ENCODE results near the gene AUNIP.
A peak's percentile ranks its signal among the peaks of the same experiment; 100 is the strongest.

Gene AUNIP, protein sequence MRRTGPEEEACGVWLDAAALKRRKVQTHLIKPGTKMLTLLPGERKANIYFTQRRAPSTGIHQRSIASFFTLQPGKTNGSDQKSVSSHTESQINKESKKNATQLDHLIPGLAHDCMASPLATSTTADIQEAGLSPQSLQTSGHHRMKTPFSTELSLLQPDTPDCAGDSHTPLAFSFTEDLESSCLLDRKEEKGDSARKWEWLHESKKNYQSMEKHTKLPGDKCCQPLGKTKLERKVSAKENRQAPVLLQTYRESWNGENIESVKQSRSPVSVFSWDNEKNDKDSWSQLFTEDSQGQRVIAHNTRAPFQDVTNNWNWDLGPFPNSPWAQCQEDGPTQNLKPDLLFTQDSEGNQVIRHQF

DNA sequence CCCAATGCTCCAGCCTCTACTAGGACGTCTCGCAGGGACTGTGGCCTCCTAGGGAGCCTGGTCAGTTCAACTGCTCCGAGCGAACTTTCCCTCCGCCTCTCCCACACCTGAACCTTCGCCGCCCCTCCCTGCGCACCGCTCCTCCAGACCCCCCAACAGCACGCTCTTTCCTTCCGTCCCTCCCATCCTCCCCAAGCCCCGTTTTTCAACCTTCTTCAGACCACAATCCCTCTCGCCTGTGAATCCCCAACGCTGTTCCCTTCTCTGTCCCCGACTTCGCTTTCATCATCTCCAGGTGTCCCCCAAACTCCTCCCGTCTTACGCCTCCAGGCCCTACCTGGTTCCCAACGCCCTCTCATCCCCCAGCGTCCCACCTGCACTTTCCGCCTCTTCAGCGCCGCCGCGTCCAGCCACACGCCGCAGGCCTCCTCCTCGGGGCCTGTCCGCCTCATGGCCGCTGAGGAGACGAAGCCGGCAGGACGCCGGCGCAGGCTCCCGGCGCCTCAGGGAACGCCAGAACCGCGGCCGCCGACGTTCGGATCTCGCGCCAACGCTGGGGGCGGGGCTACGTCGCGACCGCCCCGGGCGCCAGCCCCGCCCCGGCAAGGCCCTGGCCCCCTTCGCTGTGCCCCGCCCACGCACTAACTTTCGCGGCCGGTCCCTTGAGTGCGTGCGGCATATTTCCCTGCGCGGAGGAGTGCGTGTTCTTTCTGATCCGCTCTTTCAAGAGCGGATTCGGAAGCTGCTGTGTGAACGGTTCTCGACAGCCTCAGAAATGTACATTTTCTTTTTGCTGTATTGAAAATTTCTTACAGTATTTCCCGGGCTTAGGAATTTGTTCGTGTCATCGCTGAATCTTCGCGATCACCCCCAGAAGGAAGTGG is at the start of gene AUNIP:
TSS of gene AUNIP (minus strand) at position 552 of the 884 bp plus-strand sequence. CDS start at position 452, 100 bp downstream.
- DNase-seq, result peak; percentile 81

DNA sequence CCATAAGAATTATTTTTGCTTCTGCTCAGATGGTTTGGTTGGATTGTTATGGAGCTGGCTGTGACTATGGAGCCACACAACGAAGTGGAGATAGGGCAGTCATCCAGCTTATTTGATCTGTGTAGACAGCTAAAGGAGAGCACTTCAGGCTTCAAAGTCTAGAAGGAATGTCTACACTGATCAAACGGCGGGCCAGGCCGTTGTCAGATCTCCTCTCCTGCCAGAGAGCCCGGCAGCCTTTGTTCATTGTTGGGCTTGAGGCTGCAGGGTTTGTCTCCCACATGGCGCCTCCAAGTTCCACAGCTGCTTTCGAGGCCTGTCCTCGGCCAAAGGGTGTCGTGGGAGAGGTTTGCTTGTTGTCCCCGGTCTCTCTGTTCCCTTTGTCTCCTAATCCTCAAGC is 49.8 kb upstream of the AUNIP start:
- DNase-seq, result no peak

DNA sequence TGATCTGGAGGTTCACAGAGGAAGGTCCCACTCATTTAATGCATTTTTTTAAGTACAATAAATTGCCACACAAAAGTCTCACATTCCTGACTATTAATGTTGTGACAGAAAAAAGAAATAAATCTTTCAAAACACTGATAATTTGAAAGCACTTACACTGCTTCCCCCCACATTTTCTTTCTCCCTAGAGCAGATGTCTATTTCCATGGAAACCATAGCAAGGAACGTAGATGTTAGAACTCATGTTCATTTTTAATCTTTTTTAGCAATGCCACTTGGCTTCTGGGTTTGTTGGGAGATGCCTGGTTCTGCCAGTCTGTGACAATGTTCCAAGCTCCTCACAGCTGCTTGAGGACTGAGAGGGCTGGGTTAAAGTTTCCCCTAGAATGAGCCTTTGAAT is 48.9 kb upstream of the AUNIP start:
- no peak for DNase-seq

DNA sequence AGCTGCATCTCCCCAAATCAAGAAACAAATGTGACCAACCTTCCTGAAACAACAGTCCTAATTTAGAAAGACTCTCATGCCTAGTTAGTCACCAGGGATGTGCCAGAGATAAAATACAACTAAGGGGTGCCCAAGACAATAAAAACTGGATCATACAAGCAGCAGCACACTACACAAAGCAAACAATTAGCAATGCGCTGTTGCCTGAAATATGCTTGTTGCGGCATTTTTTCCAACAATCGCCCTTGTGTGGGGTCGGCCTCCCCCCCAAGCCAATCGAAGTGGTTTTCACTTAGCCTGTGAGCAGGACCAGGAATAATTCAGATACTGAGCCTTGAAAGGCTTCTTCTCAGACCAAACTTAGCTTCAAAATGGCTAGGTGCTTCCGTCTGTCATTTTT is 48.3 kb upstream of the AUNIP start:
- DNase-seq, result no peak

DNA sequence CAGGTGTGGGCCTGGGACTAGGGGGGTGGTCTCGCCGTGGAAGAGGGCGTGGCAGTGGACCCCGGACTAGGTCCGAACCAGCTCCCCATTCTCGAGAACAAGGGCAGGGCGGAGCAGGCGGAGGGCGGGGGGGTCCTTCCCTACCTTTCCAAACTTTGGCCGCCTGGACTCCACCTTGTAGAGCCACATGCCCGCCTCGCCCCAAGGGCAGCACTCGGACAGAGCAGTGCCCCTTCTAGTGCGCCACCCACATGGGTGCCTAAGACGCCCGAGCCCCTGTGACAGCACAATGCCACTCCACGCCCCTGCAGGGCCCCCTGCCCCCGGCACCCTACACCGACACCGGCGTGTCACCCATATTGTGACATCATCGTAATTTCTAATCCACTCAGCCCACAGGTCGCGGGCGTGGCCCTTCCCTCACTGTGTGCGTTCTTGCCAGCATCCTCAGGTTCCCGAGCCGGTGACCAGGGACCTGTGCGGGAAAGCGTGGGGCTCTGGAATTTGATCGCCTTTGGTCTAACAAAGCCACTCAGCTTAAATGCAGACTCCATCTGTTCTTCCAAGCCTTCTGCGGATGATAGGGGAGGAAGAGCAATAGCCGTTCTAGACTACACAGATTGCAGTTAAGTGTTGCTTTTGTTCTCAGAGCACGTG is 47.5 kb upstream of the AUNIP start:
- DNase-seq, result peak; percentile 74

DNA sequence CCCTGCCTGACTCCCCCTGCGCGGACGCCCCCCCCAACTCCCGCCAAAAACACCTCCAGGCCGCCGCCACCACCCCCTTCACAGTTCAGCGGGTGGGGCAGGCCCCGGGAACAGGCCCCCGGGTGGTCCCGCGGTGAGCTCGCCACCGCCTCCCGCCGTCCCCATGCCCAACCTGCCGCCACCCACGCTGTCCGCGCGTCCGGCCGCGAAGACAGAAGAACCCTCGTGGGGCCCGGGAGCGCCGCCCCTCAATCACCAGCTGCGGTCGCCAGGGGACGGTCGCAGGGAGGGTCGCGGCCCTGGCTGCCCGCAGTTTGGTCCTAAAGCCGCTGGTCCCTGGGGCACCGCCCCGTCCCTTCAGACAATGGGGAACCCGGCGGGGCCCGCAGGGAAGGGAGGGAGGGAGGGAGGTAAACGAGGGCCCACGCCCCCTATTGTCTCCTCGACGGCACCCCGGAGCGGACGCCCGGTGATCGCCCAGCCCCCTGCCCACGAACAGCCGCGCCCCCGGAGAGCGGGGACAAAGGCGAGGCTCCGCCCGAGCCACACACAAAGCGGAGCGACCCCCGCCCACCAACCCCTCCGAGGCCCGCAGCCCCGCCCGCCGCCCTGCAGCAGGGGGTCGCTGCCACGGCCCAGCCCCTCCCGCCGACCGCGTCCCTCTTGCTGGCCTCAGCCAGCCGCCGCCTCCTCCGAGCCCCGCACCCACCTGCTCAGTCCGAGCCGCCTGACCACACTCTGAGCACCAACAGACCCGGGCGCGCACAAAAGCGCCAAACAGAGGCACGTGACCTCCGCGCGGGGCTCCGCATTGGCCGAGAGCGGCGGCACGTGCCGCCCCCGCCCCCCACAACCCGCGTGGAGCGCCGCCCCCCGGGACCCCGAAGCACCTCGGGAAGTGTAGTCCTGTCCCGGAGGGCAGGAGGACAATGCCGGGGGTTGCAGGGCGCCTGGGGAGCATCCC is 46.7 kb upstream of the AUNIP start, which contains the start of gene STMN1:
TSS of gene STMN1 (minus strand) at position 740 of the 964 bp plus-strand sequence. CDS start 1,743 bp downstream, outside the sequence.
- peak; percentile 98 for DNase-seq

DNA sequence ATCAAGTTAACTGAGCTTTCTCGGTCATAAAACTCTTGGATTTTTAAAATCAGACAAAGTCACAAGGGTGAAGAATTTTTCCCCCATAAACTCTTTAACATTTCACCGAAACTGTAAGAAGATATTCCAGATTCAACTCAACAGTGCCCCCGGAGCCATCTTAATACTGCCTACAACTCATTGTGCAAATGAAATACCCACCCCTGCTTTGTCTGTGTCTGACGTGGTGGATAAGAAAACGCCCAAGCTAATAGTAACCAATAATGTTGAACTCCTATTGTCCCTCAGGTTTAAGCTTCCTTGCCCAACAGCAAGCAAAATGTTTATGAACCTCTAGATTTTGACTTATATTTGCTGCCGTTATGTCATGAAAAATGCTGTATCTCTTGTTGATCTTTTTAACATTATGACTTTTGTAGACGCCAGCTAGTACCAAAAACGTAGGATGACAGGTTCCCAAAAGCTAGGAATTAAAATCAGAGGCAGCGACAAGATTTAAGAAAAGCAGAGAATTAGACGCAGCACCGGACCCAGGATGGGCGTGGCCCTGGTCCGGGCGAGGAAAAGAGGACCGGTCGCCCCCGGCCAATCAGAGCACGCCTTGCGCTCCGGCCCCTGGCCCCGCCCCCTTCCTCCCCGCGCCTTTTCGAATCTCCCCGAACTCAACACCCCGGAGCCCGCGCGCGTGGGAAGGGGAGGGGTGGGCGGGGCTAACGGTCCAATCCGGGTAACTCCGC is 45.9 kb upstream of the AUNIP start:
- DNase-seq, result peak; percentile 97

DNA sequence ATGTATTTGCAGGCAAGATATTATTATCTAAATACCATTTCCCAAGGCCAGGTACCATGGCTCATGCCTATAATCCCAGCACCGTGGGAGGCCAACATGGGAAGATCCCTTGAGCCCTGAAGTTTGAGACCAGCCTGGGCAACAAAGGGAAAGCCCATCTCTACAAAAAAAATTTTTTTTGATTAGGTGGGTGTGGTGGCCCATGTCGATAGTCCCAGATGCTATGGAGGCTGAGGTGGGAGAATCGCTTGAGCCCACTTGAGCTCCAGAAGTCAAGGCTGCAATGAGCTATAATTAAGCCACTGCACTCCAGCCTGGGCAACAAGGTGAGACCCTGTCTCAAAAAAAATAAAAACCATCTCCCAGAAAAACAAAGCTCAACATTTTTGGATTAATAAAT is 44.7 kb upstream of the AUNIP start:
- no peak for DNase-seq

DNA sequence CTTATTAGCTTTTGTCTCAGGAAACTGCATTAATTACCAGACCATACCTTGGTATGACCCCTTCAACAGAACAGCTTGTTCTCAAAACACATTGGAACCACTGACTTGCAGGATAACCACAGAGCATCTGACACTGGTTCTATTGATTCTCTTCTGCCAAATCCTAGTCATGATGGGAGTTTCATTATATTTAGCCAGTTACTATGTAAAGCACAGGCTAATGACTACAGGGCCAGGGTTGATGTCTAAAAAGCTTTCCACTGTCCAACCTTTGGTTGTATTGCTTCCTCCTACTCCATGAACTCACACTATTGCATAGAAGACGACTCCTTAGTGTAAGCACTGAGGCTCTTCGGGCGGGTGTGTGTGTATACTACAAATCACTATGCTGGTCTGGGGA is 43.2 kb upstream of the AUNIP start:
- no peak for DNase-seq

DNA sequence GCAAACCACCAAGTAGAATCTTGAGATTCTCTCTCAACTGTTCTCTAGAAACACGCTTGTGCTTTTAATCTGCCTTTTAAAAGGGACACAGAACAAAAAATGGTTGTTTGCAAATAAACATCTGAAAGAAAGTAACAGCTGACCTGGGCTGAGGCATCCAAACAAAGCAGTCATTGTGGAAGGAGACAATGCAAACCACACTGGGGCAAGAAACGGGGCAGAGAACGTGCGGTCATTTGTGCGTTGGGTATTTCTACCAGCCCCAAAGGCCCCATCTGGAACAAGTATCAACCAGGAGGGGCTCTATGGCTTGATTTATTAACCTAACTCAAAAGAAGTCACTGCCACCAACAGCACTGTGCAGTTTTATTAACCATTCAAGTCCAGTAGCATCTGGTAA is 41.0 kb upstream of the AUNIP start:
- DNase-seq, result no peak

DNA sequence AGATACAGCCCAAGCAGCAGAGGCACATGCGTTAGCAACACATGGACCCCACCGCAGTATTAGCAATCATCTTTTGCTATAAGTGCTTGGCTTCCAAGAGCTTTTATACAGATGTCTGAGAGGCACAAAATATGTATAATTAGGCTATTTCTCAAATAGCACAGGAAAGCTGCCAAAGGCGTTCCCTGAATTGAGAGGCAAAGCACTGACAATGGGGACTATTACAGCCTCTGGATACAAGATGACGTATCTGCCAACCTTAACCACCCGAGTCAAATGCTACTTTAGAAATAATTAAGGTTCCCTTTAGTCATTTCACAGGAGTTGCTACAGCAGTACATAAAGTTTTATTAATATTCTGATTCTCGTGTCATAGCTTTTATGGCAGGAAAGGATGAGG is 40.5 kb upstream of the AUNIP start:
- no peak for DNase-seq

DNA sequence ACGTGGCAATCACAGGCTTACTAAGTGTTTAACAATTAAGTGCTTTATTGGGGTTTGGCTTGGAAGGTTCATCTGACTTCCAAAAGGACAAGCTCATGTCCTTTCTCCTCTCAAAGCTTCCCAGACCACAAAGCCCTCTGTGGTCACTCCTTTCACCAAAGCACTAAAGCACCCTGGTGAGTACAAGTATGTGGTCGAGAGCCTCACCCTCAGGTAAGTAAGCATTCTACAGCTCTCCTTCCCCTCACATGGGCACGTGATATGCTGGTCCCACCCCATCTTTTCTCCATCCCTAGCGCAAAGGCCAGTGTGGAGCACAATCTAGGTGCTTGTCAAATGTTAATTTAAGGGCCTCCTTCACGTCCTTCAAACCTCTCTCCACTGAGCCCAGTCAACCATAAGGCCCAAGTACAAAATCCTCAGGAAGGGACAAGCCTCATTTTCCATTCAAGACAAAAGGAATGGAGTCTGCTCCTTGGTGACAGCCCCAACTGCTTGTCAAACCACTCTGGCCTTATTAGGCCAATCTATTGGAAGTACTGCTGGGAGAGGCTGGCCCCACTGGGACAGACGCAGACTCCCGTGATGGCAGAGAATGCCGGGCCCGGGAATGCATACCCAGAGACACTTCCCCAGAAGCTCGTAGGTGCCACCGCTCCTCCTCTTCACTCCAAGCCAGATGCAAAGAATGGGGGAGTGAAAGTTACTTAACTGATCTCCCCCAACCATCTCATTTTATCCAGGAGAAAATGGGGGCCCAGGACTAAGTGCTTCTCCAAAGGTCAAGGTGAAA is 39.2 kb upstream of the AUNIP start:
- no peak for DNase-seq

DNA sequence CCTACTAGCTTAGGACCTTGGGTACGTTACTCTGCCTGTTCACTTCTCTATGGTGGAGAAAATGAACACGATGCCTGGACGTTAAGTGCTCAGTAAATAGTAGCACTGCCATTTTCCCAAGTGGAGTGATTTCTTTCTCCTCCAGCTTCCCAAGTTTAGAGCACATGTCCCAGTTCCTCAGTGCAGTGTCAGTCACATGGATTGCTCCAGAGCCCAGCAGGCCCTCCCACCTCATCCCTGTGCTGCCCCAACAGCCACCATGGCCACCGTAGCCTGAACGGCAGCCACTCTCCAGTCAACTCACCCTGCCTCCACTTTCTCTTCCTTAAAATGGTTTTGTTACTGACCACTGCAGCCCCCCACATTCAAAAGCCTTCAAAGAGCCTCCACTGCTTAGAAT is 38.5 kb upstream of the AUNIP start:
- no peak for DNase-seq

DNA sequence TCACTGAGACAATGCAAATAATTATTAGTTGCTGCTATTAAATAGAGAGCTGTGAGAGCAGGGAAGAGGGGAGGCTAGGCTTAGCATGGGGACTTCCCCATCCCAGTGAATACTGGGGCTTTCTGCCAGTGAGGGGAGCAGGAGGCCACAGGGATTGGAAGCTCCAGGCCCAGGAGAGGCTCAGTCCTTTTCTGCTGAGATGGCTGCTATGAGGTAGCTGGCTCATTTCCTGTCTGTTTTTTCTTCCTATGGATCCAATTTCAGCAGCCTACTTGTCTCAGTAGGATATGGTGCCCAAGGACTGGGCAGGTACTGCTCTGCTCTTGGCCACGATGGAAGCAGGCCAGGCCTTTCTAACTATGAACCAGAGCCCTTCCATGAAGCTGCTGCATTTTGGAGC is 37.0 kb upstream of the AUNIP start:
- no peak for DNase-seq

DNA sequence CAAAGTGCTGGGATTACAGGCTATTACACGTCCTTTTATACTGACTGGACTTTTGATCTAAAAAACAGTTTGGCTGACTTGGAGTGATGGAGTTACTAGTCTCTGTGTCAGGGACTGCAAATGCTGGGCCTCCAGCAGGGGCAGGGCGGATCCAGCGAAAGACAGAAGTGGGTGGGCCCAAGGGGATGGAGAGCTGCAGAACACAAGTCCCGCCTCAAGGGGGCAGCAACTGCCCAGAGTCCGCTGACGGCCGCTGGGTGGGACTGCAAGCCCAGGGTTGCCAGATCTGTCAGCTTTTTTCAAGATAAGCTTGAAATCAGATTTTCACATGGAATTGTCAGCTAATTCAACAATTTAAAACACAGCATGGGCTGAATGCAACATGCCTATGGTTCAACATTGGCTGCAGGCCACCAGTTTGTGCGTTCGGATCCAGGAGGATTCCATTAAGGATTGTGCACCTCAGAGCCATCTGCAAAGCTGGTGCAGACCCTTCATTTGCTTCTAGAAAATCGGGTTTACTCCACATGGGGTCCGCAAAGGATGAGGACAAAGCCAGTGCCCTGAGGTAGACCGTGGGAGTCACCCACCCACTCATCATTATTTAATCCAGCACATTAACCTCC is 36.2 kb upstream of the AUNIP start:
- DNase-seq, result peak; percentile 83

DNA sequence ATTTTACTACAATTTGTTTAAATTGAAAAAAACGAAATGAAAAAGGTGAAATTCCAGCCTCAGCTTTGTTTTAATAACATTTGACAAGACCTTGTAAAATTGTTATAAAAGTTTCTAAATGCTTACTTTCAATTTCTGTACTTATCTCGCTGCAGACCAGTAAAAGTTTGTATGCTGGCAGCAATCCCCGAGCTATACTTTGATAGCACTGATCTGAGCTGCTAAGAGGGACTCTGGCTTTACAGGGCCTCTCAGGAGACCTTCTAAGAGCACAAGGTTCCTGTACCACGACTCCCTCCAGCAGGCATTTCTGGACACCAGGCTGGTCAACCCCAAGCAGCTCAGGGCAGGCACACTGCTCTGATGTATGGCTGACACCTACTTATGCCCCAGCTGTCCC is 33.9 kb upstream of the AUNIP start:
- DNase-seq, result no peak

DNA sequence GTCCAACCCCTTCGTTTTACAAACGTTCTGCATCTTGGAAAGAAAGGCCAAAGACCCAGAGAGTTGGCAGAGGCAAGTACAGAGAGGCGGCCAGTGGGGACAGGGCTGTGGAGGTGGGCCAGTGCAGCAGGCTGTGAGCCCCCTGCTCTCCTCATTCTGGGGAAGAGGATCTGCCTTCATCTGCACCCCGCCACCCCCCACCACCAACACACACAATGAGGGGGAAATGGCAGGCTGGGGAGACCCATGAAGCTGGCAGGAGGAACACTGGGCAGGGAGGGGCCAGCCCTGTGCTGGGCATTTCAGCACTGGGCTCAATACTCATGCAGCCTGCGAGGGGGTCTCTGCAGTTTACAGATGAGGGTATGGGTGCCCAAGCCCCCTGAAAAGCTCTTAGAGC is 32.3 kb upstream of the AUNIP start:
- DNase-seq, result no peak

DNA sequence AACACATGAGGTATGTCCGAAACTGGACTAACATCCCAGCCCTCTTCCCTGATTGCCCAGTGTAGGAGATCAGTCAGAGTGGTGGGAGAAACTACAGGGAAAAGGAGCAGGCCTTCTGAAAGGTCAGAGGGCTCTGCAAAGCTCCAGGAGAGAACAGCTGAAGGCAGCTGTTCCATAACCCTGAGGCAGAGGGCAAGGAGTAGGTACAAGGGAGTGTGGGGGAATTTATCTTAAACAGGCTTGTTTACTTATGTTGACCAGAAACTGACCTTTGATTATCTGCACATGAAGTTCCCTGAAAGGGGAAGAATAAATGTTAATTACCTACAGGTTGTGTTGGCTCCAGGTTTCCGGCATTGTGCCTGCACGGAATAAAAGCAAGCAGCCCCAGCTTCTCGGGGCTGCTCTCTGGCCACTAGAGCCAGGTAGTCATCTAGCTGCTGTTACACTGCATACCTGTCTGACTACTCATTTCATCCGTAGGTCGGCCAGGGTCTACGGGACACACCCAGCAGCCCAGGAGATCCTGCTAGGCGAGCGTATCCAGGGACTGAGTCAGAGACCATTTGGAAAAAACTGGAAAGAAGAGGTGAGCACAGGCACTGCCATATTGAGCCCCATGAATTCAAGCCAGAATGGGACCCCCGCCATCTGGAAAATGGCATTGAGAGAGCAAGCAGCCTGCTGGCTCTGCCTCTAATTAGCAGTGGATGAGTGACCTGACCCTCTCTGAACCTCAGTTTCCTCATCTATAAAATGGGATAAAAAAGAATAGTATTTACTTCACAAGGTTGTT is 31.2 kb upstream of the AUNIP start:
- no peak for DNase-seq

DNA sequence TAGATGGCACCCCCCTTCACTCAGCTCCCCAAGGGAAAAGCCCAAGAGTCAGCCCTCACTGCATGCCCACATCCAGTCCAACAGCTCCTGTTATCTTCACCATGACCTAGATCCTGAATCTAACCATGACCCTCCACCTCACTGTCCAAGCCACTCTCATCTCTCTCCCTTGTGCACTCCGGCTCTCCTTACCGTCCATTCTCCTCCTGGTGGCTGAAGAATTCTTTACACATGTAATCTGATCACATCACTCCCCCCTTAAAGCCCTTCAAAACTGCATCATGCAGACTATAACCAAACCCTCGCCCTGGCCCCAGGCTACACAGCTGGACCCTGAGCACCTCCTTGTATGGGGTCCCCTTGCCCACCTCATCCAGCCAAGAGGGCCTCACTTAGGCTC is 30.2 kb upstream of the AUNIP start:
- DNase-seq, result no peak
